K562 (cell line): Measurements from ENCODE around the gene PCMTD2. TPM values are rescaled to one million over a fixed set of nuclear protein-coding genes. Genes with fewer than 3 reads are reported as not detected.

Experiments used
- ATAC-seq: fragments of 200-7000 bp; cut with Tn5 transposase; 3 replicates; pipeline ENCODE4 v1.9.1; 2020; ENCODE audit warnings: moderate library complexity
- BruUV-seq: library from RNA; stranded (reverse); fragments of 400-500 nt; replicated peaks from 2 replicates; lab custom pipeline; 2021; lab: Mats Ljungman, UMichigan
- CTCF ChIA-PET: fragments of 300-600 bp; formaldehyde crosslinking; extraction: SDS; loops from one replicate; lab custom pipeline; 2021; ENCODE audit warnings: low intra/inter-chr PET ratio; lab: Yijun Ruan, JAX
- POLR2A ChIA-PET: fragments of 300-600, 350-650 bp; sonication (Branson Sonifier 250); formaldehyde crosslinking; extraction: SDS; loops from one replicate; lab custom pipeline; 2021; ENCODE audit warnings: antibody characterized with exemption, inconsistent platforms; lab: Yijun Ruan, JAX
- DNase-seq, 4 experiments: peaks; one replicate each; pipeline versions ENCODE4 v3.0.0 to v3.0.0-alpha.2; 2011 to 2018; ENCODE audit warnings: low spot score in 3 of 4, mixed read lengths in 3 of 4; ENCODE audit errors: extremely low read depth in 1 of 4
- FAIRE-seq: peaks from 2 replicates; lab custom pipeline; 2011; peaks lifted over from hg19 to GRCh38; lab: Jason Lieb, UNC
- H2AFZ ChIP-seq: 2 replicates; pipeline ENCODE4 v1.6.0; 2011; ENCODE audit warnings: low read depth, low read length, control low read depth, inconsistent platforms
- H3K27ac ChIP-seq: fragments of 200-600 bp; 3 replicates; pipeline ENCODE4 v1.8.0; 2011; ENCODE audit warnings: low read depth, mild to moderate bottlenecking, control low read depth, inconsistent platforms, low read length, moderate library complexity, mixed read lengths; ENCODE audit errors: extremely low read depth
- H3K27me3 ChIP-seq, 2 experiments: fragments of 300-600 bp in 1 of 2; 2 replicates in 1 of 2; 3 replicates in 1 of 2; pipeline versions ENCODE4 v1.6.0 to v1.8.0; 2011; ENCODE audit warnings: inconsistent platforms in 2 of 2, low read length in 2 of 2, mild to moderate bottlenecking in 1 of 2, mixed read lengths in 1 of 2, moderate library complexity in 1 of 2; ENCODE audit not compliant: control insufficient read depth in 2 of 2, insufficient read depth in 2 of 2
- H3K36me3 ChIP-seq: fragments of 300-600 bp; 3 replicates; pipeline ENCODE4 v1.8.0; 2011; ENCODE audit warnings: mild to moderate bottlenecking, low read length, inconsistent platforms; ENCODE audit not compliant: control insufficient read depth, insufficient read depth
- H3K4me1 ChIP-seq, 2 experiments: fragments of 200-600 bp in 1 of 2; replicated peaks in 1 of 2; 2 replicates in 1 of 2; 3 replicates in 1 of 2; pipeline versions ENCODE4 v1.5.1 to v1.8.0; 2011; ENCODE audit warnings: inconsistent platforms in 2 of 2, low read length in 2 of 2, mild to moderate bottlenecking in 1 of 2, mixed read lengths in 1 of 2, moderate library complexity in 1 of 2; ENCODE audit not compliant: control insufficient read depth in 2 of 2, insufficient read depth in 2 of 2
- H3K4me2 ChIP-seq: 2 replicates; pipeline ENCODE4 v1.6.1; 2011; ENCODE audit warnings: low read length, control low read depth, inconsistent platforms, mixed read lengths; ENCODE audit not compliant: insufficient read depth
- H3K4me3 ChIP-seq: fragments of 200-600 bp; sonication (generic), shearing (Covaris generic); 2 replicates; pipeline ENCODE4 v1.5.1; 2016; ENCODE audit warnings: control low read depth, inconsistent platforms
- H3K79me2 ChIP-seq: fragments of 200-600 bp; 3 replicates; pipeline ENCODE4 v1.8.0; 2011; ENCODE audit warnings: low read length, inconsistent platforms; ENCODE audit not compliant: control insufficient read depth, insufficient read depth
- H3K9ac ChIP-seq, 2 experiments: 2 replicates each; pipeline versions ENCODE4 v1.6.0 to v1.6.1; 2011; ENCODE audit warnings: low read depth in 2 of 2, low read length in 2 of 2, control low read depth in 1 of 2, inconsistent platforms in 1 of 2, mild to moderate bottlenecking in 1 of 2, mixed read lengths in 1 of 2; ENCODE audit not compliant: insufficient read depth in 1 of 2
- H3K9me1 ChIP-seq: one replicate; pipeline ENCODE4 v1.6.0; 2011; ENCODE audit warnings: inconsistent platforms, mild to moderate bottlenecking, low read length, moderate library complexity; ENCODE audit not compliant: control insufficient read depth, insufficient read depth
- H3K9me3 ChIP-seq: replicated peaks from 2 replicates; pipeline ENCODE4 v1.5.1; 2011; ENCODE audit warnings: low read depth, low read length, inconsistent platforms; ENCODE audit not compliant: control insufficient read depth, insufficient read depth
- H4K20me1 ChIP-seq: replicated peaks from 2 replicates; pipeline ENCODE4 v1.6.1; 2011; ENCODE audit warnings: low read length, inconsistent platforms, mixed read lengths; ENCODE audit not compliant: control insufficient read depth, insufficient read depth
- FOXK1 ChIP-seq: sonication (generic); formaldehyde crosslinking; IDR thresholded peaks from 2 replicates; pipeline ENCODE4 v1.8.0; 2022; ENCODE audit warnings: missing genetic modification reagents, mild to moderate bottlenecking, borderline replicate concordance
- HNRNPH1 ChIP-seq: fragments of 200-400 bp; formaldehyde crosslinking; optimal IDR thresholded peaks from 2 replicates; pipeline ENCODE3; 2017; ENCODE audit warnings: low read depth, mild to moderate bottlenecking, low read length, moderate library complexity
- MCM3 ChIP-seq: fragments of 450-650 bp; IDR thresholded peaks from 2 replicates; pipeline ENCODE4 v1.6.1; 2016
- NUFIP1 ChIP-seq: fragments of 450-650 bp; IDR thresholded peaks from 2 replicates; pipeline ENCODE4 v1.6.1; 2018; ENCODE audit not compliant: partially characterized antibody
- PCBP1 ChIP-seq: fragments of 200-400 bp; formaldehyde crosslinking; IDR thresholded peaks from 2 replicates; pipeline ENCODE4 v1.6.1; 2018; ENCODE audit warnings: mild to moderate bottlenecking, low read depth, low read length; ENCODE audit not compliant: poor library complexity, severe bottlenecking
- POLR2AphosphoS2 ChIP-seq: IDR thresholded peaks from 2 replicates; pipeline ENCODE4 v1.6.1; 2012; ENCODE audit warnings: low read length, improper control_type of control experiment
- SP2 ChIP-seq: IDR thresholded peaks from 2 replicates; pipeline ENCODE4 v1.6.1; 2011; ENCODE audit warnings: mild to moderate bottlenecking, low read depth, low read length, moderate library complexity; ENCODE audit not compliant: poor library complexity, severe bottlenecking; ENCODE audit errors: extremely low read depth
- TAF1 ChIP-seq: IDR thresholded peaks from 2 replicates; pipeline ENCODE4 v1.6.1; 2011; ENCODE audit warnings: mild to moderate bottlenecking, low read length, moderate library complexity; ENCODE audit not compliant: insufficient read depth, control insufficient read depth, severe bottlenecking; ENCODE audit errors: extremely low read depth
- XRCC3 ChIP-seq: fragments of 450-650 bp; IDR thresholded peaks from 2 replicates; pipeline ENCODE4 v1.6.1; 2017; ENCODE audit warnings: mild to moderate bottlenecking, moderate library complexity
- ZNF668 ChIP-seq: fragments of 250-450 bp; sonication (Bioruptor Pico); IDR thresholded peaks from 2 replicates; pipeline ENCODE4 v1.8.0; 2022; ENCODE audit warnings: mild to moderate bottlenecking, inconsistent platforms
- ZNF699 ChIP-seq: fragments of 250-450 bp; sonication (Bioruptor Pico); IDR thresholded peaks from 2 replicates; pipeline ENCODE4 v1.8.0; 2021; ENCODE audit warnings: mild to moderate bottlenecking, moderate library complexity; ENCODE audit not compliant: insufficient replicate concordance
- ZNF780A ChIP-seq: fragments of 250-450 bp; sonication (Bioruptor Pico); IDR thresholded peaks from 2 replicates; pipeline ENCODE4 v1.5.0; 2021; ENCODE audit warnings: mild to moderate bottlenecking
- WGBS: fragments of 100-300 bp; shearing (Covaris generic); methylation state at CpG from one replicate; pipeline ENCODE4 v1.1.6; 2016; ENCODE audit warnings: low coverage, mixed read lengths; ENCODE audit not compliant: insufficient coverage; ENCODE audit errors: missing lambda C conversion rate; 5-methylcytosine and 5-hydroxymethylcytosine counted together
- in situ Hi-C: fragments of 300-500 bp; cut with MboI; formaldehyde crosslinking; loops from 4 replicates; pipeline ENCODE4 v1.15.0; 2018; ENCODE audit warnings: inconsistent platforms, mixed read lengths
- intact Hi-C: fragments of 100-400 bp; cut with micrococcal nuclease; formaldehyde crosslinking; loops from 2 replicates; pipeline ENCODE4 v1.14.2; 2022
- polyA plus RNA-seq, 8 experiments: library from polyadenylated mRNA; depleted of rRNA in 4 of 8; stranded (reverse) in 5 of 8; unstranded in 3 of 8; fragments of >200 nt; fragmentation: Nextera tagmentation in 2 of 8; fragmentation: Illumina TruSeq in 1 of 8; extraction: Ambion mirVana in 2 of 8; extraction: Trizol in 1 of 8; gene quantifications; 2 replicates each; pipeline versions ENCODE4 v1.2.1 to v1.2.3, GENCODE V29; 2011 to 2014; ENCODE audit warnings: inconsistent platforms in 1 of 8, missing spikeins in 1 of 8
- total RNA-seq, 7 experiments: library from RNA; depleted of rRNA in 6 of 7; stranded (reverse); fragments of >200 nt in 6 of 7; fragmentation: Illumina TruSeq in 2 of 7; extraction: Trizol in 2 of 7; gene quantifications; 2 replicates each; pipeline versions ENCODE4 v1.2.1 to v1.2.3, GENCODE V29; 2011 to 2021; ENCODE audit warnings: low replicate concordance in 1 of 7
- TF ChIP-seq, protein P1 (sequence below): fragments of 200-800 bp; sonication (Bioruptor generic); IDR thresholded peaks from 2 replicates; pipeline ENCODE4 v1.6.1; 2017; ENCODE audit warnings: missing genetic modification characterization, missing compliant biosample characterization

The PCMTD2 gene
- total and polyA plus RNA-seq, 9 of the 15 experiments (the other 6 are each of a cell fraction or from before 2014, with no cell fraction given): 11.3 to 49.3 (median 28.4) TPM

DNA sequence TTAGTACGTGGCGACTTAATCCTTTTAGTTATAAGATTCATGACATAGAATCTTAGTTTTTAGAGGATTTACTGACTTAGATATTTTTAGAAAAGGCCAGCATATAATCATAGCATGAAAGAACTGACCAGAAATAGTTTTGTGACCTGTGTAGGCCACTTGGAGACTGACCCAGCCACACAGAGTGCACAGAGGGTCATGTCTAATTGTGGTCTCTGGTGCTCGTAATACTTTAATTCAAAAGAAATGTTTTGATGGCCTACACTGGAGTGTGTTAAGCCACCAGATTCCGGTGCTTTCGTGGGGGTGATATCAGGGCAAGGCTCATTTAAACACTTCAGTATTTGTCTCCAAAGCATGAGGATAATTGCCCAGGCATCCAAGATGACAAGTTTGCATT is 11.4 kb downstream of the PCMTD2 start:
- in situ Hi-C loops: no loop called here
- TF ChIP-seq SP2 (no peak), HNRNPH1 (no peak)
- TF ChIP-seq, all 486 proteins: peak for 0
- H3K4me2 ChIP-seq: no peak overlapping the region
- no peak overlapping the region for H2AFZ ChIP-seq
- intact Hi-C loops: no loop called here
- no peak for DNase-seq
- CTCF ChIA-PET: no interaction called here
- no peaks in the 10 kb centered on the region for H3K9me1 ChIP-seq
- H3K4me3 ChIP-seq: no peak overlapping the region
- no peak for FAIRE-seq
- H3K9me3 ChIP-seq: peaks cover 13% of the 10 kb centered on the region
- H3K4me1 ChIP-seq: peaks cover 0 to 10% of the 10 kb centered on the region in 2 experiments; a peak in 1 of 5 replicates
- no peak overlapping the region for H3K9ac ChIP-seq
- H3K79me2 ChIP-seq: no peaks in the 10 kb centered on the region; the same call in 2 of the 3 replicates
- no peak for ATAC-seq
- H3K27ac ChIP-seq: no peak overlapping the region
- H3K27me3 ChIP-seq: no peaks in the 10 kb centered on the region
- POLR2A ChIA-PET: no interaction called here
- 91% methylated on average over 5 of the region's 5 CpGs for WGBS
- no TSS peak for BruUV-seq
- peaks cover 4% of the 10 kb centered on the region; the same call in 1 of the 3 replicates for H3K36me3 ChIP-seq
- no peaks in the 10 kb centered on the region for H4K20me1 ChIP-seq

DNA sequence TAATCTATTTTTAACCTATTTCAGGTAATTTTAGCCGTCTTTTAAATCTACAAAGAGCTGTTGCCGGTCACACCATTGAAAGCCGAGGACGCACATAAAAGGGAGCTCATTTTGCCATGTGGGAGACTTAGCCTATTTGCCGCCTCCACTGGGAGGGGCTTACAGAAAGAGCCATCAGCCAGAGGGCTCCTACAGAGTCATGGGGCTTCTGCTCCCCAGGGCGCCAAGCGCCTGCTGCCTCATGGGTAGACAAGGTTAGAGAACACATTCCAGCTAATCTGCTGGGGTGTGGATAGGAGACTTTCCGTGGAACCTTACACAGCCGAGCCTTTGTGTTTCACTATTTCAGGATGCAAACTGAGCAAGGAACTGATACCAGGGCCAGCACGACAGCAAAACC is 12.6 kb downstream of the PCMTD2 start:
- H3K79me2 ChIP-seq: no peaks in the 10 kb centered on the region
- peaks cover 0 to 8% of the 10 kb centered on the region in 2 experiments; a peak in 1 of 5 replicates for H3K4me1 ChIP-seq
- DNase-seq: no peak
- H3K4me2 ChIP-seq: no peak overlapping the region
- peaks cover 4% of the 10 kb centered on the region; the same call in 1 of the 3 replicates for H3K36me3 ChIP-seq
- no peaks in the 10 kb centered on the region for H3K27me3 ChIP-seq
- no peak overlapping the region for H2AFZ ChIP-seq
- in situ Hi-C loops: no loop called here
- POLR2A ChIA-PET: interaction anchor here (1.2 kb wide), 1 partner anchor 13 kb away, joined by 5 read pairs; the partner anchor contains the start of gene PCMTD2
- H3K27ac ChIP-seq: no peak overlapping the region
- BruUV-seq: no TSS peak
- FAIRE-seq: no peak
- TF ChIP-seq XRCC3: no peak
- TF ChIP-seq, protein P1, sequence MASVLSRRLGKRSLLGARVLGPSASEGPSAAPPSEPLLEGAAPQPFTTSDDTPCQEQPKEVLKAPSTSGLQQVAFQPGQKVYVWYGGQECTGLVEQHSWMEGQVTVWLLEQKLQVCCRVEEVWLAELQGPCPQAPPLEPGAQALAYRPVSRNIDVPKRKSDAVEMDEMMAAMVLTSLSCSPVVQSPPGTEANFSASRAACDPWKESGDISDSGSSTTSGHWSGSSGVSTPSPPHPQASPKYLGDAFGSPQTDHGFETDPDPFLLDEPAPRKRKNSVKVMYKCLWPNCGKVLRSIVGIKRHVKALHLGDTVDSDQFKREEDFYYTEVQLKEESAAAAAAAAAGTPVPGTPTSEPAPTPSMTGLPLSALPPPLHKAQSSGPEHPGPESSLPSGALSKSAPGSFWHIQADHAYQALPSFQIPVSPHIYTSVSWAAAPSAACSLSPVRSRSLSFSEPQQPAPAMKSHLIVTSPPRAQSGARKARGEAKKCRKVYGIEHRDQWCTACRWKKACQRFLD (CRISPR knock-in tag): no peak
- TF ChIP-seq FOXK1 (CRISPR knock-in tag): no peak
- no peak for TF ChIP-seq PCBP1
- no peak for TF ChIP-seq MCM3
- no peak for TF ChIP-seq ZNF668 (CRISPR knock-in tag)
- TF ChIP-seq ZNF780A (CRISPR knock-in tag): no peak
- TF ChIP-seq ZNF699: no peak
- no peak for TF ChIP-seq NUFIP1
- no peak for TF ChIP-seq TAF1
- no peak for TF ChIP-seq POLR2AphosphoS2
- TF ChIP-seq, all 486 proteins: peak for 0
- WGBS: 88% methylated on average over 10 of the region's 10 CpGs
- no peak overlapping the region for H3K9ac ChIP-seq
- H3K9me3 ChIP-seq: peaks cover 14% of the 10 kb centered on the region
- intact Hi-C loops: no loop called here
- H4K20me1 ChIP-seq: no peaks in the 10 kb centered on the region
- no peaks in the 10 kb centered on the region for H3K9me1 ChIP-seq
- ATAC-seq: no peak
- H3K4me3 ChIP-seq: no peak overlapping the region
- CTCF ChIA-PET: no interaction called here
